ENCODE measurements around the gene DYRK1B. TPM values are rescaled to one million over a fixed set of nuclear protein-coding genes. Genes with fewer than 3 reads are reported as not detected.
"Not testable (repeated sequence)": the region's sequence is repeated elsewhere in the genome, so short reads cannot be mapped to it uniquely, and the experiment has no call there.

DYRK1B gene
- total RNA-seq, 4 donors from 2014 or later, result 9.3 to 19.4 (median 15.4) TPM

- Histone ChIP-seq H3K27me3 (no peaks in the 10 kb centered on the region), H3K4me1 (peaks cover 0 to 3% (median under 1%) of the 10 kb centered on the region in 4 donors), H3K27ac (replicated peaks in 1 of 4) (no peak overlapping the region), H3K4me3 (no peak overlapping the region), H3K36me3 (peaks cover 5 to 15% (median 7%) of the 10 kb centered on the region in 4 donors), H3K9me3 (no peaks in the 10 kb centered on the region)
- DNase-seq (ENCODE audit: extremely low spot score), result peak; percentile 31
- TF ChIP-seq POLR2A (IDR thresholded peaks at IDR 0.05; ENCODE audit: low read depth), result no peak
- TF ChIP-seq CTCF (IDR thresholded peaks at IDR 0.05), result no peak
- TF ChIP-seq POLR2AphosphoS5 (IDR thresholded peaks at IDR 0.05), result no peak
- no peak for TF ChIP-seq EP300 (IDR thresholded peaks at IDR 0.05)
- intact Hi-C loops (cut with DNase I), result no loop called here
- WGBS, result 77% methylated on average over 9 of the region's 9 CpGs
Measured at GRCh38 chr19:39813264-39813993, 20.5 kb downstream of the DYRK1B start.

- no peaks in the 10 kb centered on the region for H3K4me1 ChIP-seq
- intact Hi-C loops (cut with DNase I), result no loop called here
- DNase-seq (ENCODE audit: extremely low spot score), result peak; percentile 26
- no peaks in the 10 kb centered on the region for H3K9me3 ChIP-seq
- no peak overlapping the region for H3K27ac ChIP-seq (replicated peaks in 1 of 4)
- no peak overlapping the region for H3K4me3 ChIP-seq
- 90% methylated on average over 4 of the region's 4 CpGs for WGBS
- peaks cover 0 to 3% (median 1%) of the 10 kb centered on the region in 4 donors for H3K36me3 ChIP-seq
- TF ChIP-seq POLR2A (IDR thresholded peaks at IDR 0.05; ENCODE audit: low read depth) (no peak), CTCF (IDR thresholded peaks at IDR 0.05) (no peak), EP300 (IDR thresholded peaks at IDR 0.05) (no peak)
- no peaks in the 10 kb centered on the region for H3K27me3 ChIP-seq
Measured at GRCh38 chr19:39811064-39811463, 22.9 kb downstream of the DYRK1B start.

GRCh38 chr19:39810424-39810823, 23.5 kb downstream of the DYRK1B start:
- TF ChIP-seq POLR2A (IDR thresholded peaks at IDR 0.05; ENCODE audit: low read depth) (no peak), EP300 (IDR thresholded peaks at IDR 0.05) (no peak), CTCF (IDR thresholded peaks at IDR 0.05) (no peak), POLR2AphosphoS5 (IDR thresholded peaks at IDR 0.05) (no peak)
- Histone ChIP-seq H3K27me3 (no peaks in the 10 kb centered on the region), H3K4me3 (no peak overlapping the region), H3K9me3 (no peaks in the 10 kb centered on the region), H3K27ac (replicated peaks in 1 of 4) (no peak overlapping the region), H3K4me1 (no peaks in the 10 kb centered on the region), H3K36me3 (no peaks in the 10 kb centered on the region)
- DNase-seq (ENCODE audit: extremely low spot score), result peak; percentile 19
- 86% methylated on average over 4 of the region's 4 CpGs for WGBS
- intact Hi-C loops (cut with DNase I), result no loop called here

GRCh38 chr19:39809368-39809767, 24.6 kb downstream of the DYRK1B start:
- Histone ChIP-seq H3K4me1 (no peaks in the 10 kb centered on the region), H3K36me3 (no peaks in the 10 kb centered on the region), H3K27ac (replicated peaks in 1 of 4) (no peak overlapping the region), H3K4me3 (no peak overlapping the region), H3K27me3 (no peaks in the 10 kb centered on the region), H3K9me3 (no peaks in the 10 kb centered on the region)
- WGBS, result 94% methylated on average over 4 of the region's 4 CpGs
- DNase-seq (ENCODE audit: extremely low spot score), result peak; percentile 60
- TF ChIP-seq CTCF (IDR thresholded peaks at IDR 0.05), result no peak
- TF ChIP-seq EP300 (IDR thresholded peaks at IDR 0.05), result no peak
- TF ChIP-seq POLR2AphosphoS5 (IDR thresholded peaks at IDR 0.05), result no peak
- TF ChIP-seq POLR2A (IDR thresholded peaks at IDR 0.05; ENCODE audit: low read depth), result no peak
- intact Hi-C loops (cut with DNase I), result no loop called here

- H3K4me1 ChIP-seq; H3K27me3 ChIP-seq; H3K9me3 ChIP-seq; H3K4me3 ChIP-seq; H3K27ac ChIP-seq (replicated peaks in 1 of 4); intact Hi-C loops (cut with DNase I); H3K36me3 ChIP-seq: not testable (repeated sequence)
- 91% methylated on average over 7 of the region's 7 CpGs for WGBS
- DNase-seq (ENCODE audit: extremely low spot score), result peak; percentile 47
Measured at GRCh38 chr19:39808688-39809087, 25.3 kb downstream of the DYRK1B start.
